Measurements from ENCODE around the gene LRRC71.

DNA sequence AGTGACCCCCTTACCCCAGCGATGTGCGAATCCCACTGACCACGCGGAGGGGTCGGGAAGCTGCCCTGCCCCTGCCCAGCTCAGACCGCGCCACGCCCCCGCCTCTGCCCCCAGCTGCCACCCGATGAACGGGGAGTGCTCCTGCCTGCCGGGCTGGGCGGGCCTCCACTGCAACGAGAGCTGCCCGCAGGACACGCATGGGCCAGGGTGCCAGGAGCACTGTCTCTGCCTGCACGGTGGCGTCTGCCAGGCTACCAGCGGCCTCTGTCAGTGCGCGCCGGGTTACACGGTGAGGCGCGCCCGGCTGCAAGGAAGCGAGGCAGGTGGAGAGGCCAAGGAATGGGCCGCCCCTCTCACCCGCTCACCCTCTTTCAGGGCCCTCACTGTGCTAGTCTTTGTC is 11.9 kb upstream of the LRRC71 start:
- TF ChIP-seq CTCF (IDR thresholded peaks at IDR 0.05) = no peak
- TF ChIP-seq POLR2A (IDR thresholded peaks at IDR 0.05) = no peak
- TF ChIP-seq EP300 (IDR thresholded peaks at IDR 0.05) = no peak
